GM18861 (cell line): ENCODE results near the gene NUDT4B.
"Not testable (repeated sequence)": the region's sequence is repeated elsewhere in the genome, so short reads cannot be mapped to it uniquely, and the experiment has no call there.

Experiments used
- ATAC-seq: cut with Tn5 transposase; IDR thresholded peaks from one replicate; pipeline ENCODE4 v1.9.1; 2021; ENCODE audit not compliant: unreplicated experiment

The NUDT4B gene

GRCh38 chr1:148748563-148749334 lies at the start of gene NUDT4B:
TSS of gene NUDT4B (plus strand) at chr1:148748774. CDS start at chr1:148748953, 179 bp downstream.
- ATAC-seq: peak; percentile 23

- ATAC-seq: not testable (repeated sequence)
Measured at GRCh38 chr1:148699357-148699756, 49.2 kb upstream of the NUDT4B start.

GRCh38 chr1:148702242-148702641 lies 46.3 kb upstream of the NUDT4B start:
- ATAC-seq: not testable (repeated sequence)

- not testable (repeated sequence) for ATAC-seq
Measured at GRCh38 chr1:148703973-148704591, 44.5 kb upstream of the NUDT4B start.

GRCh38 chr1:148705316-148705948 lies 43.1 kb upstream of the NUDT4B start:
- not testable (repeated sequence) for ATAC-seq

- not testable (repeated sequence) for ATAC-seq
Measured at GRCh38 chr1:148708779-148709333, 39.7 kb upstream of the NUDT4B start.

- ATAC-seq: not testable (repeated sequence)
Measured at GRCh38 chr1:148710772-148711523, 37.6 kb upstream of the NUDT4B start.

- not testable (repeated sequence) for ATAC-seq
Measured at GRCh38 chr1:148712353-148712752, 36.2 kb upstream of the NUDT4B start.

GRCh38 chr1:148715518-148715917 lies 33.1 kb upstream of the NUDT4B start:
- ATAC-seq: not testable (repeated sequence)

GRCh38 chr1:148716966-148717520 lies 31.5 kb upstream of the NUDT4B start:
- not testable (repeated sequence) for ATAC-seq

- ATAC-seq: not testable (repeated sequence)
Measured at GRCh38 chr1:148720918-148721317, 27.7 kb upstream of the NUDT4B start.

GRCh38 chr1:148722758-148723157 lies 25.8 kb upstream of the NUDT4B start:
- not testable (repeated sequence) for ATAC-seq

GRCh38 chr1:148723515-148723914 lies 25.1 kb upstream of the NUDT4B start:
- not testable (repeated sequence) for ATAC-seq

GRCh38 chr1:148724872-148725271 lies 23.7 kb upstream of the NUDT4B start:
- ATAC-seq: not testable (repeated sequence)

GRCh38 chr1:148727862-148728261 lies 20.7 kb upstream of the NUDT4B start:
- not testable (repeated sequence) for ATAC-seq

GRCh38 chr1:148729128-148729527 lies 19.4 kb upstream of the NUDT4B start:
- peak; percentile 51 for ATAC-seq

- ATAC-seq: not testable (repeated sequence)
Measured at GRCh38 chr1:148729541-148729940, 19.0 kb upstream of the NUDT4B start.

- ATAC-seq: not testable (repeated sequence)
Measured at GRCh38 chr1:148732277-148732676, 16.3 kb upstream of the NUDT4B start.

- ATAC-seq: peak; percentile 52
Measured at GRCh38 chr1:148733585-148734310, 14.8 kb upstream of the NUDT4B start.

GRCh38 chr1:148734311-148734662 lies 14.3 kb upstream of the NUDT4B start:
- not testable (repeated sequence) for ATAC-seq
